KOPT-K1 (cell line): Measurements from ENCODE around the gene HAAO.

Experiments used
- H3K27ac ChIP-seq: fragments of 200-600 bp; sonication (generic); 2 replicates; pipeline ENCODE4 v1.5.1; 2016; ENCODE audit warnings: antibody characterized with exemption, mild to moderate bottlenecking, low read depth, low read length; ENCODE audit not compliant: poor library complexity, severe bottlenecking
- H3K36me3 ChIP-seq: fragments of 200-600 bp; sonication (generic); 2 replicates; pipeline ENCODE4 v1.5.1; 2017; ENCODE audit warnings: antibody characterized with exemption, mild to moderate bottlenecking, low read length, moderate library complexity; ENCODE audit not compliant: insufficient read depth
- H3K9me3 ChIP-seq: fragments of 200-600 bp; sonication (generic); 2 replicates; pipeline ENCODE4 v1.5.1; 2017; ENCODE audit warnings: antibody characterized with exemption, low read length, mild to moderate bottlenecking; ENCODE audit not compliant: insufficient read depth, poor library complexity, severe bottlenecking

HAAO gene

DNA sequence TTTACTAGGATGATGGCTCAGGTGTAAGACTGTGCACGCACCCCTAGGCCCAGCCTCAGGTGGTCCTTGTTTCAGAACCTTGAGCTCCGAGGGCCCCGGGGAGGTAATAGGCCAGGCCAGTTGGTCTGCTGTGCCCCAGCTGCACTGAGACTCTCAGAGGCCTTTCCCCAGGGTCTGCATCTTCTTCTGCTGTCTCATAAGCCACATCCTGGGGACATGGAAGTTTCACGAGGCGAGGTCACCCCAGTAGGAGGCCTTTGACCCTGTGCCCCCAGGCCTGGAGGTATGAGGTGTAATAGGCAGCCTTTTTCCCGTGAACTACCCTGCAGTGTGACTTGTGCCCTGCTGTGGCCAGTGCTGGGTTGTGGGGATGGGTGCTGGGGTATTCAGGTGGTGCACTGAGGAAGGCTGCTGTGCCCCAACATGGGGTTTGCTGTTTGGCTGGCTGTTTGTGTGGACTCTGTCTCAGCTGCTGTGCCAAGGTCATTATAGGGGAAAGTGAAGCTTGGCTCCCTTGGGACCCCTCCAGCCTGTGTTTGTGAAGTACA, 35.3 kb downstream of the HAAO start:
- no peak overlapping the region for H3K27ac ChIP-seq
- no peaks in the 10 kb centered on the region for H3K9me3 ChIP-seq
- H3K36me3 ChIP-seq = peaks cover 47% of the 10 kb centered on the region

DNA sequence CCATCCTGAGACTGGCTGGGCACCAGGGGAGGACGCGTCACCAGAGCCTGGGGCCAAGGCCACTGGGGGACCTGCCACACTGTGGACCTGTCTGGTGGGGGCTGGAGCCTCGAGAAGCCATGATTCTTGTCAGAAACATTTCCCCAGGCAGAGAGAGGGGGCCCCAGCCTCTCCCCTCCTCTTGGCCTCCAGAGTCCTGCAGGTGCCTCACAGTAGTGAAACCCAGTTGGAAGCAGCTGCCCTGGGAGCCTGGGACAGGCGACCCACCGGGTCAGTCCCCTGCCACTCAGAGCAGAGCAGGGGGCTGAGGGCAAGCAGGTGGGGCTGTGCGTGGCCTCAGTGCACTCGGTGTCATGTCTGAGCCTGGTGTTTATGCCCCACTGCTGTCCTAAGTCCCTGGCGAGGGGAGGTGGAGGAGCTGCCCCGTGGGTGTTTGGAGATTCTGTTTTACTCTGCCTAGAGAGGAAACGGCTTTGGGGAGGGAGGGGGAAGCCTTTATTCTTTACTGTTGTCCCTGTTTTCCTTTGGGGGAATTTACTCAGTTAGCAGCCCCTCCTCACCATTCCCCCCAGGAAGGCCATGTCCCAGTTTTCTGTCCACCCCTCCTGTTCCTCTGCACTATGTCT, 36.1 kb downstream of the HAAO start:
- H3K9me3 ChIP-seq = no peaks in the 10 kb centered on the region
- no peak overlapping the region for H3K27ac ChIP-seq
- peaks cover 52% of the 10 kb centered on the region for H3K36me3 ChIP-seq

DNA sequence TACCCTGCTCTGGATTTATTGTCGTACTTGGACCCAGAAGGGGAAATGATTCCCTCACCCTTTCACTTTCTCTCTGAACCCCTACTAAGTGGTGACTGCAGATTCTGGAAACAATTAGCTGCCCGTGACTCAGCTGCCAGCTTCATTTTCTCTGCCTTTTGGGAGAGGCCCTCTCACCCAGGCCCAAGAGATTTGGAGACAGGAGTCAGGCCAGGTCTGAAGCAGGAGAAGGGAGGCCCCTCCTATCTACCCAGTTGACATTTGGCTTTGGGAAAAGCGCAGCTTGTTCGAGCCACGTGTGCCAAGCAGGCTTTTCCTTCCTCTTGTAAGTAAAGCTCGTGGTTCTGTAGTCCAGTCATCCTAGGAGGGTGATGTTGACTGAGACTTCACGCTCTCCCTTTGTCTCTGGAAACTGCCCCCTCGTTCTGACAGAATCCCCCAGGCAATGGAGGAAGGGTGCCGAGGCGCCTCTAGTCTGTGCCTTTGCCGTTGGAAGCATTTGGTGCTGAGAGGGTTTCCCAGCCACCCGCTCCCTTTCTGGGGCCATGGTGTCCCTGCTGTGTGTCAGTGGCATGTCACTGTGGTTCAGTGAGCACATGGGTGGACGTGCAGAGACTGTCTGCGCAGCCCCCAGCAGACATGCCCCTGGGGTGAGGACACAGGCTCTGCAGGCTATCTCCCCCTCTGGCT, 37.0 kb downstream of the HAAO start:
- Histone ChIP-seq H3K9me3 (no peaks in the 10 kb centered on the region), H3K27ac (no peak overlapping the region), H3K36me3 (peaks cover 52% of the 10 kb centered on the region)

DNA sequence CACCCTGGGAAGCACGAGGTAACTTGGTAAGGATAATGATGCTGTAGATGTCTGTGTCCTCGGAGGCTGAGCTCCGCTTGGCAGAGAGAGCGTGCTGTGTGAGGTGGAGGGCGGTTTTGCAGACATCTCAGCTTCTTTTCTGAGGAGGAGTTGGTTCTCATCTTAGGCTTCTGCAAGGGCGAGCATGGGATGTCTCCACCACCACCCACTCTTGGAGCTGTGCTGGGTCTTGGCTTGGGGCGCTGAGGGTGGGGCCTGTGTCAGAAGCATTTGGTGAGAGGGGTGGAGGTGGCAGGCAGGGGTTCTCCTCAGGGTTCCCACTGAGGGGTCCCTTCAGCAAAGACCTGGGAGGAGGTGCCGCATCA, 37.6 kb downstream of the HAAO start:
- Histone ChIP-seq H3K36me3 (peaks cover 46% of the 10 kb centered on the region), H3K9me3 (no peaks in the 10 kb centered on the region), H3K27ac (no peak overlapping the region)

DNA sequence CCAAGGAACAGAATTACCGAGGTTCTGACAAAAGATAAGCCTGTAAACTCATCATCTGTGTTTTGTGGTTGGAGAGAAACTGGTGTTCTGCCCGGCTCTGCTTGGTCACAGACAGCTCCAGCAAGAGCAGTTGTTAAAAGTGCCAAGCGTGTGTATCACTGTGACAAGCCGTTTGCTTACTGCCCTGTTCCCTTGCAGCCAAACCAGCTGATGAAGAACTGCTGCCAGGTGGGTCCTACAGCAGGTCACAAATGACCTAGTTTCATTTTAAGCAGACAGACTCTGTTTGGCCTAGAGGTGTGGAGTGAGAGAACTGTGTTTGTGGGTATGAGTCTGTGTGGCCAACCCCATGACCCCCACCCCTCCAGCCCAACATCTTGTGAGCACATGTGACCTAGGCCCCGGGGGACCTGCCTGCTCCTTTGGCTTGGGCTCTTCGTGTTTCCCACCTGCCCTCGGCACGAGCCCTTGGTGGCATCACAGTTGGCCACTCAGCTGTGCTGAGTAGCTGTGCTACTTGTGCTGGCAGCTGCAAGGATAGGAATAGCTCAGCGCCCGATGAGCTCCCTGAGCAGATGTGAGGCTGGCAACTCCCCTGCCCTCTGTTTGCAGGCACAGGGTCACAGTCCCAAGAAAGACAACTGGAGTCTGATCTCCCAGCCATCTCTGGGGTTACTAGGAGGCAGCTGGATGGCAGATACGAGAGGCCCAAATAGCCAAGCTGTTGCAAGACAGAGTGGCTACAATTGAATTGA, 38.2 kb downstream of the HAAO start:
- no peak overlapping the region for H3K27ac ChIP-seq
- H3K36me3 ChIP-seq = peaks cover 45% of the 10 kb centered on the region
- no peaks in the 10 kb centered on the region for H3K9me3 ChIP-seq

DNA sequence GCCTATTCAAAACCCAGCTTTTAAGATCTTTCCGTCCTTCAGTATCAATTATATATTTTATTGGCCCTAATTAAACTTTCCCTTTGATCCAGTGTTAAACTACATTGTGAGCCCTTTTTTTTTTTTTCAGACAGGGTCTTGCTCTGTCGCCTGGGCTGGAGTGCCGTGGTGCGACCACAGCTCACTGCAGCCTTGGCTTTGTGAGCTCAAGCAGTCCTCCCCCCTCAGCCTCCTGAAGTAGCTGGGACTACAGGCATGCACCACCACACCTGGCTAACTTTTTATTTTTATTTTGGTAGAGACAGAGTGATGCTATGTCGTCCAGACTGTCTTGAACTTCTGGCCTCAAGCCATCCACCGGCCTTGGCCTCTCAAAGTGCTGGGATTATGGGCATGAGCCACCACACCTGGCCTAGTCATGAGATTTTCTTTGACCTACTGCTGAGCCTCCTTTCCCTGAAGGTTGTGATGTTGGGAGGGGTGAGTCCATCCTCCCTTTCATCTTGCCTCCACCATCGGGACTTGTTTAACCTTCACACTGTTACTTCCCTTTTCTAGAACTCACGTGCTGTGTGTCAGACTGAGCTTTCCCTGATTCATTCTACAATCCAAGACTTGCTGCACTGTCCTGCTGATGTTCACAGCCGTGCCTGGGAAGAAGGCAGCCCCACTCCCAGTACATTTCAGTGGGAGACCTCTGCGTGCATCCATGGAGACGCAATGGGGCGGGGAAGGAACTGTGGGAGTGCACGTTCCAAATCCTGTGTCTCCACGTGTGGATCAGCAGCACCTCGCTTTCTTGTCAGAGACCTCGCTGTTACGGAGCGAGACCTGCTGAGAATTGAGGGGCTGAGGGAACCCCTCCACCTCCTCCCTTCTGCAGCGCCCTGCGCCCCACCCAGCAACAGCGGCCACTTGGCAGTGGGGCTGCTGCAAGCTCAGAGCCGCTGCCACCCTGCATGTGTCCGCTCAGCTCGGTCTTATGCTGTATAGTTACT, 39.3 kb downstream of the HAAO start:
- Histone ChIP-seq H3K27ac (no peak overlapping the region), H3K9me3 (no peaks in the 10 kb centered on the region), H3K36me3 (peaks cover 54% of the 10 kb centered on the region)

DNA sequence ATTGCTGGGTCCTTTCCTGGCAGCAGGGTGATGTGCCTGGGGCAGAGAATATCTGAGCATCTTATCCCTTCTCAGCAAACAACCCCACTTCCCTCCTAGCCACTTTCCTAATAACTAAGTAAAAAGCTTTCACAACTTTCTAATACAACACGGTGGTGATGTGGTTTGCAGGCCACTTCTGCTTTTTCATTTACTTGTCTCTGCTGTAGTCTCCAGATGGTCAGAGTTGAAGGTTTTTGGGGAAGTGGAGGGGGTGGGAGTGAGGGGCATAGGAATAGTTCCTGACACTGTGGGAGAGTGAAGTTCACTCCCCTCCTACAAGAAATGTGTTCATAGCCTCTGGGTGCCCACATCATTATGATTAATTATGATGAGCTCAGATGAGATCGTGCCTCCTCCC, 40.1 kb downstream of the HAAO start:
- peaks cover 56% of the 10 kb centered on the region for H3K36me3 ChIP-seq
- no peak overlapping the region for H3K27ac ChIP-seq
- H3K9me3 ChIP-seq = no peaks in the 10 kb centered on the region

DNA sequence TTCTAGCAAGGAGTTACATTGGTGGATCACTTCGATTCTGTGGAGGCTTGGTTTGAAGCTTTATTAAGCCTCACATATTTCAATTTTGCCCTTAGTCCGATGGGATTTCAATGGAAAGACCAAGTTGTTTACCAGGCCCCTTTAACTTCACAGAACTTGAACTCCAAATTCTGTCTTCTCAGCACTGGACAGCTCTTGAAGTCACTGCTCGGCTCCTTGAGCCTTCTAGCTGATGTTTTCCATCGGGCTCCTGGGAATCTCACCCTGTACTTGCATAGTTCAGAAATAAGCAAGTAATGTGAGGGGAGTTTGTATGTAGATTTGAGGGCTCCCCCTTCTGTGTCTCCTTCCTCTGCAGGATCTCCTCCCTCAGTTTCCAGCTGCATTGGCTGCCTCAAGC, 43.5 kb downstream of the HAAO start:
- H3K36me3 ChIP-seq = peaks cover 53% of the 10 kb centered on the region
- H3K27ac ChIP-seq = no peak overlapping the region
- H3K9me3 ChIP-seq = no peaks in the 10 kb centered on the region

DNA sequence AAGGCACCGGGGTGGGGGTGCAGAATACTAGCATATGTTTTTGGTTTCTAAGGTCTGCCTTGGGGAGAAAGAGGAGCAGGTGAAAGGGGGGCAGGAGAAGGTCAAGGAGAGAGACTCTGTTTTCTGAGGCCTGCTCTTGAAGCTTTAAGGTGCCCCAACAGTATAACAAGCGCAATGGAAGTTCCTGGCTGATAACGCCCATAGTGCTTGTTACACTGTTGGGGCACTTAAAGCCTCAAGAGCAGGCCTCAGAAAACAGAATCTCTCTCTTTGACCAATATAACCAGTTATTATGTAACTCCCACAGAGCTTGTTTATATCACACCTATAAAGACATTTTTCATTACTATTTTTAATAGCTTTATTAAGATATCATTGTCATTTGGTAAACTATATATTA, 45.0 kb downstream of the HAAO start:
- Histone ChIP-seq H3K36me3 (peaks cover 49% of the 10 kb centered on the region), H3K9me3 (no peaks in the 10 kb centered on the region), H3K27ac (no peak overlapping the region)

DNA sequence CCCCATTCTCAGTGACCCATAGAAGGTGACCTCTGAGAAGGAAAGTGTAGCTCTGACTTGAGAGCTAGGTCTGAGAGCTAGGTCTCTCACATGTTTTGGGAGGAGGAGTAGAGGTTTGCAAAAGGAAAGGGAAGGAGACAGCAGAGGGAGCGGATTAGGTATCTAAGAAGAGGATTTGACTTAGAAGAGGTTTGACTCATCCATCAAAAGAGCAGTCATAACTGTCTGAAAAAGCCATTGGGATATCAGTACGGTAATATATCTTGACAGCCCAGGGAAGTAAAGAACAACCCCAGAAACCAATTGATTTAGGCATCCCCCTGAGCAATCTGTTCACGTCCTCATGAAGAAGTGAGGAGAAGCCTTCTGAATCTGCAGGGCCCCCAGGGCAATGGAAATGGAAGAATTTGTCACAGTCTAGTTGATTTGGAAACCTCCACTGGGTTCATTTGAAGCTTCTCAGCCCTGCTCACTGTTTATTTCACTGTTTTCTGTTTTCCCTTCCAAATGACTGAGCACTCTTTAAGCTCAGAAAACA, 47.8 kb downstream of the HAAO start:
- Histone ChIP-seq H3K27ac (no peak overlapping the region), H3K36me3 (peaks cover 50% of the 10 kb centered on the region), H3K9me3 (no peaks in the 10 kb centered on the region)

DNA sequence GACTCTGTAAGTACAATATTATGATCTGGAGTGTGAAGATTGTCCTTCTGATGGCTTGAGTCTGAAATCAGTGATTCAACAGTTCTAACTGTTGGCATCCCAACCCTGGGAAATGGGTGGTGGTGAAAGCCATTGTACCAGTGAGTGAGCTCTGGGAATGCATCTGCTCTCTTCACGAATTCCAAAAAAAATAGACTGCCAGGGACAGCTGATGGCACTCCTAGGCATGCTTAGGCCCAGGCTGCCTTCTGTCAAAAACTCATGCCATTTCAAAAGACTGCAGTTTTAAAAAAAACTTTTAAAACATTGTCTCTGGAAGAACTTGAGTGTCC, 48.8 kb downstream of the HAAO start:
- Histone ChIP-seq H3K36me3 (peaks cover 48% of the 10 kb centered on the region), H3K27ac (no peak overlapping the region), H3K9me3 (peaks cover 5% of the 10 kb centered on the region)

DNA sequence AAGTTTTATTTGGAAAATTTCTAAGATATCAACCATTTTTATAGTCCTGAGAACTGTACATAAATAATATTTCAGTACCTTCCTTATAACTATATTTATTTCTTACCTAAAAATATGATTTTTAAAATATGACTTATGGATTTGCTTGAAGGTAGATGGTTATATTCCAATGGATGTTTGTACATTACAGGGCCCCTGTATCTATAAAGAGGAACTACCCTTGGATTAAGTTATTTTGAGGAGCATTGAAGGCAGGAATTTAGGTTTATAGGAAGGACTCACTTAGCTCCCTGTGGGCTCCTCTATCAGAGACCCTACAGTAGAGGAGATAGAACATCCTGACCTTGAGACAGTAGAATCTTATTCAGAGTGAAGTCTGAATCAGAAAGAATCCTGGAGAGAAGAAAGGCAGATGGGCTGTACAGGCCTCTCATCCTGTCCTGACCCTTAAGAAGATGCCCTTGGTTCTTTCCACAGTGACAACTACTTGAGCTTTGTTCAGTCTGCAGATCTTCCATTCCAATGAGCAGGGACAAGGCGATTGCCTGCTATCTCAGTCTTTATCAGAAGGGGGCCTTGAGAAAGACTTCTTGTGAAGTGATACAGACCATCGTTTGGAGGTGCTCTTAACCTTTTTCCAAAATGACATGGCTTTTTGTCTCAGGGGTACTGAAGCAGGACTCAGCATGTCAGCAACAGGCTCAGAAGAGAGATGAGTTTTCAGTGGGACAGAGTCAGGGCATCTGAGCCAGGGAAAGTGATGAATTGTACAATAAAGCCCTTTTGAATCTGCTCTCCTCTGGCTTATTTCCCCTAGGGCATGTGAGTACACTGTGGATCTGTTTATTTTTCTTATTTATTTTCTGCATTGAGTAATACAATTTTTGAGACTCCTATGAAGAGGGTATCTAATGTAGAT, 49.4 kb downstream of the HAAO start:
- H3K9me3 ChIP-seq = peaks cover 11% of the 10 kb centered on the region
- peaks cover 51% of the 10 kb centered on the region for H3K36me3 ChIP-seq
- no peak overlapping the region for H3K27ac ChIP-seq

DNA sequence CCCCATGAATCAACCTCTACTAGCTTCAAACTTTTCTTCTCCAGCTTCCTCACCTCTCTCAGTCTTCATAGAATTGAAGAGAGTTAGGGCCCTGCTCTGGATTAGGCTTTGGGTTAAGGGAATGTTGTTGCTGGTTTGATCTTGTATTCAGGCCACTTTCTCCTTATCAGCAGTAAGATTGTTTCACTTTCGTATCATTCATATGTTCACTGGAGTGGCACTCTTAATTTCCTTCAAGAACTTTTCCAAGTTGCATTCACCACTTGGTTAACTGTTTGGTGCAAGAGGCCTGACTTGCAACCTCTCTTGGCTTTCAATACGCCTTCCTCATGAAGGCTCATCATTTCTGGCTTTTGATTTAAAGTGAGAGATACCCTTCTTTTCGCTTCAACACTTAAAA, 51.2 kb downstream of the HAAO start:
- H3K27ac ChIP-seq = no peak overlapping the region
- H3K36me3 ChIP-seq = peaks cover 55% of the 10 kb centered on the region
- peaks cover 29% of the 10 kb centered on the region for H3K9me3 ChIP-seq
